ENCODE results near the gene PGP. TPM values are rescaled to one million over a fixed set of nuclear protein-coding genes. Genes with fewer than 3 reads are reported as not detected.
"Not testable (repeated sequence)": the region's sequence is repeated elsewhere in the genome, so short reads cannot be mapped to it uniquely, and the experiment has no call there.

Gene PGP
- total and polyA plus RNA-seq, 10 of the 15 experiments (the other 5 are each of a cell fraction or from before 2014, with no cell fraction given): 0.42 to 28.0 (median 12.1) TPM

GRCh38 chr16:2214719-2214968, at the start of gene PGP (continued):
- TF ChIP-seq E2F4 (IDR thresholded peaks at IDR 0.05; ENCODE audit: low read depth, low read length) (no peak), RB1 (IDR thresholded peaks at IDR 0.05; ENCODE audit: borderline replicate concordance) (no peak), TCF3 (IDR thresholded peaks at IDR 0.05; ENCODE audit: borderline replicate concordance, insufficient read depth, low read depth, low read length) (no peak), CEBPB (IDR thresholded peaks at IDR 0.05; ENCODE audit: borderline replicate concordance in 1 of 2, low read depth in 2 of 2, low read length in 2 of 2) (no peak), PBX3 (IDR thresholded peaks at IDR 0.05; ENCODE audit: insufficient replicate concordance, low read depth, low read length) (peak; percentile 92), PKNOX1 (IDR thresholded peaks at IDR 0.05) (no peak), CHD2 (IDR thresholded peaks at IDR 0.05; ENCODE audit: borderline replicate concordance, low read depth, low read length) (peak; percentile 95; the same call in 1 of the 2 replicates), ATF3 (IDR thresholded peaks at IDR 0.05; ENCODE audit: borderline replicate concordance, extremely low read depth, low read depth, low read length) (peak; percentile 78; the same call in 1 of the 2 replicates), EZH2 (IDR thresholded peaks at IDR 0.05; ENCODE audit: borderline replicate concordance, control insufficient read depth, low read depth, low read length) (0 out of 2 replicates have a peak, but pooled peaks have one; percentile 96), CREB1 (IDR thresholded peaks at IDR 0.05; ENCODE audit: low read depth) (no peak), PRDM15 (CRISPR knock-in tag; IDR thresholded peaks at IDR 0.05) (peak; percentile 74; the same call in 1 of the 2 replicates), IKZF1 (conservative IDR thresholded peaks at IDR 0.05) (no peak)

GRCh38 chr16:2263026-2263425, 48.4 kb upstream of the PGP start:
- POLR2A ChIA-PET: interaction anchor here (0.7 to 1.0 kb wide), 3 partner anchors 11 to 26 kb away, joined by 3 read pairs; no protein-coding TSS in a partner anchor
- ATAC-seq; H3K9me3 ChIP-seq (replicated peaks; ENCODE audit: control insufficient read depth, insufficient read depth, low read length); FAIRE-seq; H3K27ac ChIP-seq (ENCODE audit: control insufficient read depth, insufficient read depth); SMC1A ChIA-PET (ENCODE audit: uncharacterized antibody, unreplicated experiment); H3K4me3 ChIP-seq; H3K27me3 ChIP-seq (replicated peaks in 1 of 2; ENCODE audit: control insufficient read depth in 2 of 2, insufficient read depth in 2 of 2, low read length in 1 of 2); DNase-seq (ENCODE audit: low read depth, low spot score); H3K9ac ChIP-seq (ENCODE audit: control insufficient read depth, insufficient read depth, low read length); in situ Hi-C loops (cut with MboI); RAD21 ChIA-PET (ENCODE audit: unreplicated experiment); H2AFZ ChIP-seq (ENCODE audit: control insufficient read depth, low read depth, low read length); BruUV-seq (replicated peaks); H3K4me2 ChIP-seq (ENCODE audit: control insufficient read depth, insufficient read depth); H3K4me1 ChIP-seq (ENCODE audit: control insufficient read depth, insufficient read depth, low read length): not testable (repeated sequence)
- intact Hi-C loops (cut with micrococcal nuclease; ENCODE audit: unreplicated experiment): loop anchor here (5.0 to 10.0 kb wide), 2 partner anchors 106 to 242 kb away; partner anchors contain the start of gene TRAF7
- H4K20me1 ChIP-seq (ENCODE audit: control insufficient read depth, insufficient read depth): peaks cover 13% of the 10 kb centered on the region
- H3K36me3 ChIP-seq (ENCODE audit: control insufficient read depth in 2 of 2, insufficient read depth in 2 of 2, low read length in 1 of 2): peaks cover 20 to 41% of the 10 kb centered on the region in 2 experiments; a peak in 3 of 4 replicates
- peaks cover 52% of the 10 kb centered on the region for H3K79me2 ChIP-seq (ENCODE audit: control insufficient read depth, insufficient read depth, low read length)
- WGBS (ENCODE audit: insufficient coverage, insufficient replicate concordance, low lambda C conversion rate, missing lambda C conversion rate): 86% methylated on average over 14 of the region's 14 CpGs
- CTCF ChIA-PET: interaction anchor here (0.8 to 2.1 kb wide), 3 partner anchors 9 to 238 kb away, joined by 3 to 12 read pairs (median 3); partner anchors contain the start of gene ECI1
